GM21717 (cell line): ENCODE measurements around the gene LEKR1.

Experiments
- ATAC-seq: cut with Tn5 transposase; IDR thresholded peaks from one replicate; pipeline ENCODE4 v1.9.1; 2021; ENCODE audit warnings: mild to moderate bottlenecking, moderate library complexity; ENCODE audit not compliant: unreplicated experiment

Gene LEKR1

DNA sequence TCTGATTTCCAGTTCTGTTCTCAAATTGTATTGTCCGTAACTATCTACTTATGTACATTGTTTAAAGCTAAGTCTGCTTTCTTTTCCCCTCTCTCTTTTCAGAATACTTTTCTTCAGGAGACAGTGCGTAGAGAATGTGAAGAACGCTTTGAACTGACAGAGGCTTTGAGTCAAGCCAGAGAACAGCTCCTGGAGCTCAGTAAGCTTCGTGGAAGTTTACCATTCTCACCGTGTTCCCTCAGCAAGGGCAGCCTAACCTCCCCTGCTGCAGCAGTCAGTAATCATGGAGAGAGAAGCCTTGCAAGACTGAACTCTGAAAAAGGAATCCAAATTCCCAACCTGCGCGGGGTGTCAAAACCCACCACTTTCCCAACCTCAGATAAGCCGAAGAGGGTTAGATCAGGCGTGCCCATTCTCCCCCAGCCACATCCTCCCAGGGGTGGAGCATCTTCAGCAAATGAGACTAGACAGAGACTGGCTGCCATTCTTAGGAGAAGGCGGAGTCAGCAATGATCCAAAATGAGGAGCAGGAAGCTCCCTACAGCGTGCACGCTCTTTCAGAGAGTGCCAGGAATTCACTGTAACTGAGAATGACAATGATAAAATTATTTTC lies 219.2 kb downstream of the LEKR1 start:
- no peak for ATAC-seq

DNA sequence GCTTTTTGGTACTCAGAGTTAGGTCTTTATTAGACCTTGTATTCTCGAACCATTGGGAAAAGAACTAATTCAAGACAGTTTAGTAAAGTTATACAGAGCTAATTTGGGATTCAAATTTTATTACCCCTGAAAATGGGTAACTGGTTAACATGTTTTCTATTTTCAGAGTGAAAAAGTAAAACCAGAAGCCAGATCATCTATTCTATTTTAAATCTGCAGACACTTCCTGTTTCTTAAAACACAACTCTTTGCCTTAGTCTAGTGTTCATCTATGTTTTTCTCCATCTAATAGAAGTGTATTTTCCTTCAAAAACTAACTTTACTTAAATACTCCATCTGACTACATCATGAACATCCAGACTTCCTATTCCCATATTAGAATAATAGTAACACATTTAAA lies 220.4 kb downstream of the LEKR1 start:
- ATAC-seq, result no peak

- no peak for ATAC-seq
Measured at GRCh38 chr3:157051055-157051454, 224.9 kb downstream of the LEKR1 start.

GRCh38 chr3:157051591-157051990 lies 225.4 kb downstream of the LEKR1 start:
- ATAC-seq, result no peak

DNA sequence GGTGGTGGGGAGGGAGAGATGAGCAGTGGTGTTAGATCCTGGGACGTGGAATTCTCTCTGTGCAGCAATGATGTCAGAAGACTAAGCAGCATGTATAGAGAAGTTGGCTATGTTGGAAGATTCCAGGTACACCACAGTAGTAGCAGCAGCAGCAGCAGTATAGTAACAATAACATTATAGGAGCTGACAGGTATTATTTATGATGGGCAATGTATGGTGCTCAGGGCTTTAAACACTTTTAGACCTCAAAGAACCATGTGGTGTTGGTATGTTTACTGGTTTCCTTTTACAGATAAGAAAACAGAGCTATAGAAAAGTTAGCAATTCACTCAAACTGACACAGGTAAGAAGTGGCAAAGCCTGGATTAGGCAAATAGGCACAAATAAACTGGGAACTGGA lies 229.9 kb downstream of the LEKR1 start:
- ATAC-seq, result no peak

DNA sequence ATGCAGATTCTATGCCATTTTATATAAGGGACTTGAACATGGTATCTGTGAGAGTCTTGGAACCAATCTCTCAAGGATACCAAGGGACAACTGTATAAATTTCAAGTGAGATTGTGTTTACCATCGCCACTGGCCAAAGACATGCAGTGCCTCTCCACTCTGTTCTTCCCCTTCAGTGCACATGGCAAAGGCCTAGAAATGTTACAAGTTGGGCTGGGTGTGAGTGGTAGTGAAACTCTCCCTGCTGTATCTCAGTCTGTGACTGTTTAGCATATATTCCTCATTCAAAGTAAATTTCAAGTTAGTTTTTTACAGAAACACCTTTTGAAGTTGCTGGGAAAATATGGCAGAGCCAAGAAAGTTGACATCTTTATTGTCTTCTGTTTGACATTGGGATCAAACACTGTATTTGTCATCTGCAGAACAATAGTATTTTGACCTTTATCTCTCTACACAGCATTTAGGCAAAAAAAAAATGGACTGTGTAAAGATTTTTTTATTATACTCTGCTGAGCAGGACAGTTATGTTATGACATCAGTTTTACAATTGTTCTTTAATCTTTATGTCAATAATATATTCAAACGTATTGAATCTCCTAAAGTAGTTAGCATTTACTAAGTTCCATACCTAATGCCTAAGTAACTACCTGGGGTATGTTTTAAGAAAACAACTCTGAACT lies 232.4 kb downstream of the LEKR1 start:
- peak; percentile 54 for ATAC-seq

GRCh38 chr3:157059181-157059580 lies 233.0 kb downstream of the LEKR1 start:
- ATAC-seq, result peak; percentile 47

DNA sequence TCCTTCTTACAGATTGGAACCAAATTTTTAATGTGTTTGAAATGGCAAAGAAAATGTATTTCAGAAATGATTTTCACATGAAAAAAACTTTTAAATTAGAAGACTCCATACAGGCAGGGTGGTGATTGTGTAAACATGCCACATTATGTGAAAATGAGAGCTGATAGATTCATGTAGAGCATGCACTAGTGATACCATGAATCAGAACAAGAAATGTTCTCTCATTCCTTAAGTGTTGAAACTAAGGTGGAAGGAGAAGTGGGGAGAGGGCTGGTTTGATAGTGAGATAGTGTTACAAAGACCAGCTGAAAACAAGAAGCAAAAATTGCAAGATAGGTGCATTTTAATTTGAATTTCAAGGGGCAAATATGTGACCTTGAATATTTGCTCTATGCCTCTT lies 233.5 kb downstream of the LEKR1 start:
- peak; percentile 71 for ATAC-seq

DNA sequence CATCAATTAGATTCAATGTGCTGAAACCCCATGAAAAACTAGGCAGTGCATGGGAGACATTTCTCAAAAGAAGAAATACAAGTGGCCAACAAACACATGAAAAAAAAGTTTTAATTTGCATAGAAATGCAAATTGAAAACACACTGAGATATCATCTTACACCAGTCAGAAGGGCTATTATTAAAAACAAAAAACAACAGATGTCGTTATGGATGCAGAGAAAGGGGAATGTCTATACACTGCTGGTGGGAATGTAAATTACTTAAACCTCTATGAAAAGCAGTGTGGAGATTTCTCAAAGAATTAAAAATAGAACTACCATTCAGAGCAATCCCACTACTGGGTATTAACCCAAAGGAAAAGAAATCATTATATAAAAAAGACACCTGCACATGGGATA lies 235.1 kb downstream of the LEKR1 start:
- no peak for ATAC-seq

DNA sequence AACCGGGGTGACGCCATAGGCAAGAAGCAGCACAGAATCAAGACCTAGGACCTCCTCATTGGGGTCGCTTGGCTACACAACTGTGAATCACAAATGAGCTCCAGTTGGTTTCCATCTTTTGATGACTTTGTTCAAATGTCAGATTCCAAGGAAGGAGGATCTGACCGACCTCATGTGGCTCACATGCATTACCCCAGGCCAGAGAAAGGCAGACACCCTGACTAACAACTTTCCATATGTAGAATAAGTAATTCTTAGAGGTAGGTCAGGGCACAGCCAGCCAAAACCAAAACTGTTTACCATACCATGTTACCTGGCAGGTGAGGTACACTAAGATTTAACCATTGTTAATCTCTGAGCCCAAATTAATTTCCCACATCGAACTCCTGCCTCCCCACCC lies 237.3 kb downstream of the LEKR1 start:
- no peak for ATAC-seq

GRCh38 chr3:157063926-157064325 lies 237.8 kb downstream of the LEKR1 start:
- ATAC-seq, result peak; percentile 18

GRCh38 chr3:157064402-157064801 lies 238.2 kb downstream of the LEKR1 start:
- peak; percentile 80 for ATAC-seq

DNA sequence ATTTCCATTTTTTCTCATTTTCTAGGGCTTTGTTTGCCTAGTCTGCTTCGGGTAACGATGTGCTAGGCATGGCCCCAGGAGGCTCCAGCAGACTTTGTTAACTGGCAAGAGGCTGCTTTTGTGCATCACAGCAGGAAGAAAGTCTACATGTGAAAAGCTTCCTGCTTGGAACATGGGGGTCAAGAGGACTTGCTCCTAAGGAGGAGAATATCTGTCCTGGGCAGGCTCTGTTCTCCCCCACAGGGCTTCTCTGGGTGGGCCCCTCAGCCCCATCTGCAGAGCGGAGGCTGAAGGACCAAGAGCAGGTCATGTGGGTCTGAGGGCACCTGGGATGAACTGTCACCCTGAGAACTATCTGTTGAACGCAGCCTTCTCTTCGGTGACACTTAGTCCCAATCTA lies 239.0 kb downstream of the LEKR1 start:
- no peak for ATAC-seq

DNA sequence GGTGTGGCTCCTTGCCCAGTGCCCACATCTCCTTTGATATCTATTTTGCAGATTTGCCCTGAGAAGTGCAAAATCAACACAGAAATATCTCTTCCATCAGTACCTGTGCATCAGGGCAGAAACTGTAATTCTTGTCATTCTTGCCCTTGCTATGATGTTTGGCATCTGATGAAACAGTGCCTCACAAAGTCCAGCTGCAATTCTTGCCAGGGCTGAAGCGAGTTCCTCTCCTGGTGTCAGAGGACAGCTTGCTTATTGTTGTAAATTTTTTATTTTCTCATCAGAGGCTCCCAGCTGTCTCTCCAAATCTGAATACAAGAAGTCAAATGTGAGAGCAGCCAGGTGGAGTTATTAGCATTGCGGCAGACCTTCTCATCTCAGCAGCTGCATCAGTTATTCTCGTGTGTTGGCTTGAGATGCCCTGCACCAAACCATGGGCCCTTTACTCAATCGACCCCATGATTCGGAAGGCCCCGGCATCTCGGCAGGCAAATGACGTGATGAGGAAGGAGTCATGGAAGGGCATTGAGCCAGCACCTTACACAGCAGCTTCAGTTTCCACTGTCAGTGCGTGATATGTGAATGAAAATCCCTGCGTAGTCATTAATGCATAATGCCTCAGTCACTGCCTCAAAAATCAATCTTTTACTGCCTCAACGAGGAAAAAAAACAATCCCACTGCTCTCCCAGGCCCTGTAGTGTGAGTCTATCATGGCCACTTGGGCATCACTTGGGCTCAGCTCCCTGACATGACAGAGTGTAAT lies 240.4 kb downstream of the LEKR1 start:
- no peak for ATAC-seq

DNA sequence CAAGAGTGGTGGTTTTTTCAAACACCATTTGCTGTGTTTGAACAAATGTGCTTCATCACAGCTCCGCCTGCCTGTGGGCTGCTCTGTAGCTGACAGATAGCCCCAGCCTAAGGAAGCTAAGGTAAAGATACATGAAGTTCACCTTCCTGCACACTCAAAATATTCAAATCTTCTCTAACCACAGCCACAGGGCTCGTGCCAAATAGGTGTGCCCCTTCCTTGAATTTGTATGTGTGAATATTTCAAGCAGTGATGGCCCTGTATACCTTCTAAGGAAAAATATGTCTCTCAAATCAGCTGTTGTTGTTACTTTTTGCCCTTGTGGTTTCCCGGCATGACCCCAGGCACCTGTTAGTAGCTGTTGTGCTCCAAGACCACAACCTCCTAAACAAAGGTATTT lies 241.0 kb downstream of the LEKR1 start:
- ATAC-seq, result no peak

DNA sequence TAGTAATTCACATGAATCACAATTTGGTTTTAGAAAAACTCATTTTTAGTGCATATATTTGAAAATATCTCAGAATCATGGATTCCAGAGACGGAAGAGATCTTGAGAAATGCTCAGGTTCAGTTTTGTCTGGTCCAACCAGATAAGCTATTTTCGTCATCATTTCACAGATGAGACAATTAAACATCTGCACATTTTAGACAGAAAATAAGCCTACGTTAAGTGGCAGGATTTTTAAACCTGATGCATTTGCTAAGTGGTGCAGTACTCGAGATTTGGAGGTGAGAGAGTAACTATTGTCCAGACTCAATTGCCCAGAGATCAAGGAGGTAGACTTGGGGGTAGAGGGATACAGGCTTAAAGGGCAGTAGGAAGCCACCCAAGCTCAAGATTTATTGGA lies 243.3 kb downstream of the LEKR1 start:
- no peak for ATAC-seq

- no peak for ATAC-seq
Measured at GRCh38 chr3:157069846-157070677, 243.9 kb downstream of the LEKR1 start.

- no peak for ATAC-seq
Measured at GRCh38 chr3:157070678-157070999, 244.5 kb downstream of the LEKR1 start.

GRCh38 chr3:157071744-157072525 lies 245.8 kb downstream of the LEKR1 start:
- ATAC-seq, result no peak

- ATAC-seq, result no peak
Measured at GRCh38 chr3:157073810-157074209, 247.7 kb downstream of the LEKR1 start.

GRCh38 chr3:157074490-157074889 lies 248.3 kb downstream of the LEKR1 start:
- no peak for ATAC-seq
